Activated CD4-positive, alpha-beta T cell treated with anti-CD3 and anti-CD28 coated beads, Interleukin-10, Interleukin-2, amounts not matched to agents 100 ng/mL and 50 ng/mL, durations not matched to agents 16 hours and 8 hours (primary cell): ENCODE data around the gene PIP5K1C.

Source experiments
- DNase-seq: peaks from one replicate; pipeline ENCODE4 v3.0.0-alpha.2; 2020

The PIP5K1C gene

GRCh38 chr19:3700242-3701032 lies at the start of gene PIP5K1C:
TSS of gene PIP5K1C (minus strand) at chr19:3700468. CDS start at chr19:3700390, 78 bp downstream.
- peak; percentile 94 for DNase-seq

DNA sequence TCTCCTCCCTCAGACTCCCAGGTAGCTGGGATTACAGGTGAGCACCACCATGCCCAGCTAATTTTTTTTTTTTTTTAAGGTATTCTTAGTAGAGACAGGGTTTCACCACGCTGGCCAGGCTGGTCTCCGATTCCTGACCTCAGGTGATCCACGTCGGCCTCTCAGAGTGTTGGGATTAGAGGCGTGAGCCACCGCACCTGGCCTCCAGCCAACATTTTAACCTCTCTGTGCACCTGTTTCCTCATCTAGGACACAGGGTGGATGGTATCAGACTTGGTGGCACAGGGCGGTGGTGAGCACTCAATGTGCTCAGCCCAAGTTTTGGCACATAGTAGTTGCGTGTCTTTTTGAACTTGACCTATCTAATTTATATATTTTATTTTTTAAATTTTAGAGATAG lies 48.7 kb upstream of the PIP5K1C start:
- no peak for DNase-seq

GRCh38 chr19:3746371-3747056 lies 46.2 kb upstream of the PIP5K1C start:
- no peak for DNase-seq

DNA sequence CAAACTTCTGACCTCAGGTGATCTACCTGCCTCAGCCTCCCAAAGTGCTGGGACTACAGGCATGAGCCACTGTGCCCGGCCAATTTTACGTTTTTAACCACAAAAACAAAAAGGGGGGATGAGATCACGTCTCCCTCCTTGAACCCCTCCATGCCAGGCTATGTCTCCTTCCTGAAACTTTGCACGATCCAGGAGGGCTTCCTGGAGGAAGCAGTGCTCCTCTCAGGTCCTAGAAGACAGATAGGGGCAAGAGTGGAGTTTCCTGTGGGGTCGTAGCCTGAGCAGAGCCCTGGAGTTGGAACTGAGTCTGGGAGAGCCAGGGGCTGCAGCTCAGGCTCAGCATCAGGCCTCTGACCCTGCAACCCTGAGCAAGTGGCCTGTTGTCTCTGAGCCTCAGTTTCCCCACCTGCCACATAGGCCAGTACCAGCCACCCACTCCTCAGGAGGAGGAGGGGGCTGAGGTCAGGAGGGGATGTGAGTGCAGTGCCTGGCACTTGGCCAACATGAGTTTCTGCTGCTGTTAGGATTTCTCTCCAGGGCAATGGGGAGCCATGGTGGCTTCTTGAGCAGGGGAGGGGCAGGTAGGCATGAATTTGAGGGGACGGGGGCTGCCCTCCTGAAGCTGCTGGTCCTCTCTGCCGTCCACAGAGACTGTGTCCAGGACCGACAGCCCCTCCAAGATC lies 45.2 kb upstream of the PIP5K1C start:
- DNase-seq: no peak

- DNase-seq: peak; percentile 8
Measured at GRCh38 chr19:3743486-3743885, 43.2 kb upstream of the PIP5K1C start.

DNA sequence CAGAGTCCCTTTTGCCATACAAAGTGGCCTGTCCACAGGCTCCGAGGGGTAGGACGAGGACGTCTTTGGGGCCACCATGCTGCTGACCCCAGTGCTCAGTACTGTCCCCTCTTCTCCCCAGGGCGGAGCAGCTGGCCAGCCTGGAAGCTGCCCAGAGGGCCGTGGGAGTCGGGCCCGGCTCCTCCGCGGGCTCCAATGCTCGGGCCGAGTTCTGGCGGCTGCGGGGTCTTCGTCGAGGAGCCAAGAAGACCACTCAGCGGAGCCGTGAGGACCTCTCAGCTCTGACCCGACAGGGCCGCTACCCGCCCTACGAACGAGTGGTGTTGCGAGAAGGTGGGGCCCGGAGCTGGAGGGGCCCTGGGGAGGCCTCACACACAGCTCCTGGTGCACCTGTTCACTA lies 40.2 kb upstream of the PIP5K1C start:
- no peak for DNase-seq

DNA sequence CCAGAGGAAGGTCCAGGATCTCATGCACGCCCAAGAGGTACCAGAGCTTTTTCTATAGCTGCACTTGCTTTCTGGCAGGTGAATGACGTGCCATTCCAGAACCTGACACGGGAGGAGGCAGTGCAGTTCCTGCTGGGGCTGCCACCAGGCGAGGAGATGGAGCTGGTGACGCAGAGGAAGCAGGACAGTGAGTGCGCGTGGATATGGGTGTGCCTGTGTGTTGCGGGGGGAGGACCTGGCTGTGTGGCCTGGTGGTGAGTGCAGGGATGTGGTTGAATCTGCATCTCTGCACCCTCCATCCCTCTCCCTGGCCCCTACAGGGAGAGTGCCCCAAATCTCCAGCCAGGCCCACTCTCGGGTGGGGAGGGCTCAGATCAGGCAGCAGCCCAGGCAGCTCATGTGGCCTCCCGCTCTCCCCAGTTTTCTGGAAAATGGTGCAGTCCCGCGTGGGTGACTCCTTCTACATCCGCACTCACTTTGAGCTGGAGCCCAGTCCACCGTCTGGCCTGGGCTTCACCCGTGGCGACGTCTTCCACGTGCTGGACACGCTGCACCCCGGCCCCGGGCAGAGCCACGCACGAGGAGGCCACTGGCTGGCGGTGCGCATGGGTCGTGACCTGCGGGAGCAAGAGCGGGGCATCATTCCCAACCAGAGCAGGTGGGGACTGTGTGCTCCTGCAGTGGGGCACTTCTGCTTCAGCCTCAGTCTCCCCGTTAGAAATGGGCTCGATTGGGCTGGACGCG lies 38.4 kb upstream of the PIP5K1C start:
- no peak for DNase-seq

DNA sequence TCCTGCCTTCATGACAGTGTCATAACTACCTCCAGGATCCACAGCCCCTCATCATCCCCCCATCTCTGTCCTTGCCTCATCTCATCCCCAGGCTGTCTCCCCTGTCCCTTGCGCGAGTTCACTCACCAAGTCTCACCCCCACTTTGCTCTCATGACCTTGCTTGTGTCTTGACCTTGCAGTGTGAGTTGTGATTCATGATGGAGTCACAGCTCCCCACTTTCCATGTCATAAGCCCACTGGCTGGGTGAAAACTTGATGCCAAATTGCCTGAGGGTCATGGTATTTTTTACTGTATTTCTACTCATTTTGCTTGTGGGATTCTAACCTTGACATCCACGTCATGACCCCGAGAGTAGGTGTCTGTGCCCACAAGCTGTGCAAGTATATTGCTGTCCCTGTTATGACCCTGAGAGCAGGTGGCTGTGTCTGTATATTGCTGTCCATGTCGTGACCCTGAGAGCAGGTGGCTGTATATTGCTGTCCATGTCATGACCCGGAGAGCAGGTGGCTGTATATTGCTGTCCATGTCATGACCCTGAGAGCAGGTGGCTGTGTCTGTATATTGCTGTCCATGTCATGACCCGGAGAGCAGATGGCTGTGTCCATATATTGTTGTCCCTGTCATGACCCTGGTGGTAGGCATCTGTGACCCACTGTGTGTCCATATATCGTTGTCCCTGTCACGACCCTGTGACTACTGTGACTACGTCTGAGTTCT lies 37.4 kb upstream of the PIP5K1C start:
- DNase-seq: no peak

GRCh38 chr19:3736106-3736724 lies 35.9 kb upstream of the PIP5K1C start:
- DNase-seq: no peak

GRCh38 chr19:3734310-3734600 lies 34.0 kb upstream of the PIP5K1C start:
- no peak for DNase-seq

DNA sequence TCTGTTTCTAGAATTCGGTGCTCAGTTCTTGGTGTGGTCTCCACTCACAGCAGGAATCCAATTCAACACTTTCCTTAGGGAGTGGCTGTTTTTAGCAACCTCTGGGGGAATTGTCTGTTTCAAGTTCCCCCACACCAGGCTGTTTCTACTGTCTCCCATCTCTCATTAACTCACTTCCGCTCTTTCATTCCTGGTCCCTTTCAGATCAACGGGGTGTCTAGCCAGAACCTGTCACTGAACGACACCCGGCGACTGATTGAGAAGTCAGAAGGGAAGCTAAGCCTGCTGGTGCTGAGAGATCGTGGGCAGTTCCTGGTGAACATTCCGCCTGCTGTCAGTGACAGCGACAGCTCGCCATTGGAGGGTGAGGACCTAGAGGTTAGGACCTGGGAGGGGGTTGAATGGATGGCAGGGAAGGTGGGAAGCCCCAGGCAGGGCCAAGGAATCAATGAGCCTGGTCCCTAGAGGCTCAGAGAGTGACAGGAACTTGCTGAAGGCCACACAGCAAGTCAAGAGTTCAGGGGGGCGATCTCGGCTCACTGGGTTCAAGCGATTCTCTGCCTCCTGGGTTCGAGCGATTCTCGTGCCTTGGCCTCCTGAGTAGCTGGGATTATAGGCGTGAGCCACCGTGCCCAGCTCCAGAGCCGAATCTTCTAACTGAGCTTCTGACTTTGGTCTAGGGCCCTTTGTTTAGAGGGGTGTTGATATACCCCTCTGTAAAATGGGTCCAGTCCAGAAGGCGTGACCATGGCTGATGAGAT lies 33.5 kb upstream of the PIP5K1C start:
- DNase-seq: no peak

DNA sequence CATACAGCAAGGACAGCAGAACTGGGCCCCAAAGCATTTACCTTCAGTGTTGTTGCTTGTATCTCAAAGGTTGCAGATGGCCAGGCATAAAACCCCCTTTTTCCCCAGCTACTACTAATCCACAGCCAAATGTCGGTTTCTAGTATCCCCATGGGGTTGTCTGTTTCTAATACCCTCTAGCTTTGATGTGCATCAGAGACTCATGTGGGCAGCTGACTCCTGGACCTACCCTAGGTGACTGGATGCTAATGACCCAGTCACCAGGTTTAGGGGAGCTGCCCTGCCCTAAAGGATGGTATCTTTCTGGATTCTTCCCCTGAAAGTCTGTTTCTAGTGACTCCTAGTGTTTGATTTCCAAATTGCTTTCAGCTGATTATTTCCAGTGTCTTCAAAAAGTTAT lies 31.8 kb upstream of the PIP5K1C start:
- no peak for DNase-seq

- DNase-seq: no peak
Measured at GRCh38 chr19:3730457-3730958, 30.2 kb upstream of the PIP5K1C start.

- DNase-seq: no peak
Measured at GRCh38 chr19:3725640-3726310, 25.5 kb upstream of the PIP5K1C start.

- no peak for DNase-seq
Measured at GRCh38 chr19:3725121-3725520, 24.9 kb upstream of the PIP5K1C start.

GRCh38 chr19:3723883-3724282 lies 23.6 kb upstream of the PIP5K1C start:
- DNase-seq: no peak

DNA sequence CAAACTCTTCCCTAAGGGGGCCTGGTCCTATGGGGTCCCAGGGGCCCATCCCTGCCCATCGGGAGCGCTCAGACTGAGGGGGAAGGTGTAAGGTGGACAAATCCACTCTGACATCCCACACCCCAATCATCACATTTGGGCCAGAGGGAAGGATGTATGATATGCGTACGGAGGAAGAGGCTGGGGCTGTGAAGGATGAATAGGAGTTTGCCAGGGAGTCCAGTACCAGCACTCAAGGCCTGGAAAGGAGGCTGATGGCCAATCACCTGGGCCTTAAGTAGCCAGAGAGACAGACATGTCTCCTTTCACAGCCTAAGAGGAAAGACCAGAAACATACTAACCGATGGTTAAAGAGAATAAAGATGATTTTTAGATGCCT lies 22.8 kb upstream of the PIP5K1C start:
- no peak for DNase-seq

- DNase-seq: no peak
Measured at GRCh38 chr19:3722443-3723109, 22.3 kb upstream of the PIP5K1C start.

DNA sequence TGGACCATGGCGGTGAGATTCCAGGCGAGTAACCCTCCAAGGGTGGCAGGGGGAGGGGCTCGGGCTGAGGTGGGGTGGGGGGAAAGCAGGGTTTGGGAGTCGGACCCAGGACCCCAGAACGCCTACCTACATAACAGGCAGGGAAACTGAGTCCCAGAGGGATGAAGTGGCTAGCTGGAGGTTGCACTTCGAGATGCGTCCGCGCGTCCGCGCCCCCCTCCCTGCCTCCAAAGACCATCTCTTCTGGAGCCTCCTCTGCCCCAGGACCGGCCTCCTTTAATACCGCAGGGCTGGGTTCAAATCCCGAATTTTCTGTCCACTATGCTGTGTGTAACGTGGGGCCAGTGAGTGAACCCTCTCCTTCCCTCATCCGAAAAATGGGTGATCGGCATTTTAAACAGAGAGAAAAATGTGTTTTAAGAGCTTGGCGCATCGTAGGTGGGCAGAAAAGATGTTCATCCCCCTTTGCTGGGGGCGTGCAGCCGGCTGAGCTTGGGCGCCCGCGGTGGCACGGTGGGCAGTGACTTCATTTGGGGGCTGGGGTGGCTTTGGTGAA lies 21.7 kb upstream of the PIP5K1C start:
- DNase-seq: no peak
